ENCODE measurements around the gene UGT1A5.

DNA sequence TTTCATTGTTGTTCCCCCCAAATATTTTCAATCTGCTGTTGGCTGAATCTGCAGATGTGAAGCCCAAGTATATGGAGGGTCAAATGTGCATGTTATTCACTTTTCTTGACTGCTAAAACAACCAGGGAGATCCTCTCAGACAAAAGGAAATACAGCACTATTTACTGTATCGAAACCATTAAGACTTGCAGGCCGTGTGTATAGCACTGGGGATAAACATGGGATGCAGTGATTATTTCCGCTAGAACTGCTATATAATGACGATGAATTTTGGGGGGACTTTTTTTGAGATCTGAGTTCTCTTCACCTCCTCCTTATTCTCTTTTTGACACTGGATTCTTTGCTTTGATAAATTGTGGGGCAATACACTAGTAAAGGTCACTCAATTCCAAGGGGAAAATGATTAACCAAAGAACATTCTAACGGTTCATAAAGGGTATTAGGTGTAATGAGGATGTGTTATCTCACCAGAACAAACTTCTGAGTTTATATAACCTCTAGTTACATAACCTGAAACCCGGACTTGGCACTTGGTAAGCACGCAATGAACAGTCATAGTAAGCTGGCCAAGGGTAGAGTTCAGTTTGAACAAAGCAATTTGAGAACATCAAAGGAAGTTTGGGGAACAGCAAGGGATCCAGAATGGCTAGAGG lies 43.8 kb downstream of the UGT1A5 start:
- TF ChIP-seq RAD21 (IDR thresholded peaks at IDR 0.05; ENCODE audit: low read length) (no peak), TCF12 (IDR thresholded peaks at IDR 0.05) (no peak), POLR2AphosphoS5 (IDR thresholded peaks at IDR 0.05; ENCODE audit: low read depth, low read length) (no peak), TEAD4 (IDR thresholded peaks at IDR 0.05; ENCODE audit: borderline replicate concordance, insufficient read depth) (no peak), YY1 (IDR thresholded peaks at IDR 0.05; ENCODE audit: low read depth) (no peak), TAF1 (IDR thresholded peaks at IDR 0.05; ENCODE audit: borderline replicate concordance, low read depth, low read length) (no peak), JUND (IDR thresholded peaks at IDR 0.05) (no peak)
- TF ChIP-seq, protein P1, sequence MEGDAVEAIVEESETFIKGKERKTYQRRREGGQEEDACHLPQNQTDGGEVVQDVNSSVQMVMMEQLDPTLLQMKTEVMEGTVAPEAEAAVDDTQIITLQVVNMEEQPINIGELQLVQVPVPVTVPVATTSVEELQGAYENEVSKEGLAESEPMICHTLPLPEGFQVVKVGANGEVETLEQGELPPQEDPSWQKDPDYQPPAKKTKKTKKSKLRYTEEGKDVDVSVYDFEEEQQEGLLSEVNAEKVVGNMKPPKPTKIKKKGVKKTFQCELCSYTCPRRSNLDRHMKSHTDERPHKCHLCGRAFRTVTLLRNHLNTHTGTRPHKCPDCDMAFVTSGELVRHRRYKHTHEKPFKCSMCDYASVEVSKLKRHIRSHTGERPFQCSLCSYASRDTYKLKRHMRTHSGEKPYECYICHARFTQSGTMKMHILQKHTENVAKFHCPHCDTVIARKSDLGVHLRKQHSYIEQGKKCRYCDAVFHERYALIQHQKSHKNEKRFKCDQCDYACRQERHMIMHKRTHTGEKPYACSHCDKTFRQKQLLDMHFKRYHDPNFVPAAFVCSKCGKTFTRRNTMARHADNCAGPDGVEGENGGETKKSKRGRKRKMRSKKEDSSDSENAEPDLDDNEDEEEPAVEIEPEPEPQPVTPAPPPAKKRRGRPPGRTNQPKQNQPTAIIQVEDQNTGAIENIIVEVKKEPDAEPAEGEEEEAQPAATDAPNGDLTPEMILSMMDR (IDR thresholded peaks at IDR 0.05) = no peak
